A549 treated with AZD9567 at 1 μM for 4 hours (cell line): Measurements from ENCODE around the gene REP15. TPM values are rescaled to one million over a fixed set of nuclear protein-coding genes. Genes with fewer than 3 reads are reported as not detected.

Experiments used
- total RNA-seq: library from RNA; stranded (reverse); fragments of 200-300 nt; extraction: Qiagen RNA extraction; gene quantifications from 5 replicates; pipeline ENCODE4 v1.2.3, GENCODE V29; 2022; ENCODE audit not compliant: insufficient read depth

REP15 gene
- 0.15 to 0.42 TPM (median 0.33 TPM) in 4 of 5 replicates, not detected in the other for total RNA-seq

GRCh38 chr12:27696293-27696652, at the start of gene REP15:
REP15 (plus strand) TSS chr12:27696447; CDS start chr12:27696563, 116 bp downstream.

GRCh38 chr12:27710592-27711316, 14.5 kb downstream of the REP15 start, which contains the start of gene MRPS35:
MRPS35 (plus strand) TSS chr12:27710832; CDS start chr12:27710844, 12 bp downstream.

Other genes with a start within 250 kb of the REP15 start
- 0.12 to 0.22 TPM (median 0.14 TPM) in 4 of 5 replicates, not detected in the other for gene SMCO2, start 249.7 kb upstream of the REP15 start, total RNA-seq
- 17.1 to 41.1 TPM (median 23.7 TPM) in 5 replicates for gene PPFIBP1, start 172.2 kb upstream of the REP15 start, total RNA-seq
- 80.2 to 93.1 TPM (median 90.3 TPM) in 5 replicates for gene MRPS35, start 14.4 kb downstream of the REP15 start, total RNA-seq
- gene KLHL42, start 83.8 kb downstream of the REP15 start, total RNA-seq: 14.1 to 20.6 TPM (median 20.0 TPM) in 5 replicates
- gene MANSC4, start 83.8 kb downstream of the REP15 start, total RNA-seq: not detected in 5 replicates